Stimulated activated CD8-positive, alpha-beta memory T cell treated with anti-CD3 and anti-CD28 coated beads, Interleukin-12 subunit alpha, Interleukin-12 subunit beta, amount 100 ng/mL, for 1 hour (primary cell): Measurements from ENCODE around the gene ZNF790.
A peak's percentile ranks its signal among the peaks of the same experiment; 100 is the strongest.

ENCODE experiments used
- DNase-seq: peaks from one replicate; pipeline ENCODE4 v3.0.0-alpha.2; 2020; ENCODE audit warnings: low read depth

Gene ZNF790

DNA sequence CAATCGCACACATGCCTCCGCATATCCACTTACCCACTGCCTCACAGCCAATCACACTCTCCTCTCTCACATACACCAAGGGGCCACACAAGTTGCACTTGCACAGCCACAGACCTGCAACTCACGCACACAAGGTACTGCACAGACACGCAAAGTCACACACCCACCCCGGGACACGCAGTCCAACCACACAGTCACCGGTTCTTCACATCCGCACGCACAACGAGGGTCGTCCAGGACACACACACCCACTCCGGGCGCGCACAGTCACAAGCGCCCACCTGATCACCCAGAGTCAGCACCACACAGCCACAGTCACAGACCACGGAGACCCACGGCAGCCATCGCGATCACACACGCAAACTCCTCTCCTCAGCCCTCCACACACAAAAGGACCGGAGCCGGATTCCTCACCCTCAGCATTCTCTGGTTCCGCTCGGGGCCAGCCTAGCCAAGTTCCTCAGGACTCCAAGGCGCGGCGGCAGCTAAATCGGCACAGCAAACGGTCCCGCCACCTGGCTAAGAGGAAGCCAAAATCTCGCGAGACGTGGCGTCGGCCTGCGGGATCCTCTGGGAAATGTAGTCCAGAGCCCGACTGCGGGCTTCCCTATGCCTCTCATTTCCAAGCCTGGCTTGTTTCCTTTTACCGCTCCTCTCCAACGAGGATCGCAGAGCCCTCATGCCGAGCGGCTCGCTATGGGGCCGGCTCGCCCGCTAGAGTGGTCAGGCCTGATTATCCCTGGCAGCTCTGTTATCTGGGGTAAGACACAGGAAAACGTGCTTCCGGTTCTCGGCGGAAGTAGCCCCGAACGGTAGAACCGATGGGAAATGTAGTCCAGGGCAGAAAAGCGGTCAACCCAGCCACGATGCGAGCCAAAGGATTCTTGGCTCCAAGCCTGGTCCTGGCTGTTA, 65.6 kb downstream of the ZNF790 start, which contains the start of gene ZNF850:
Gene ZNF850, minus strand, starts transcription at position 497 of the 912 bp plus-strand sequence. CDS start 10,201 bp downstream, outside the sequence.
- DNase-seq: peak; percentile 92

DNA sequence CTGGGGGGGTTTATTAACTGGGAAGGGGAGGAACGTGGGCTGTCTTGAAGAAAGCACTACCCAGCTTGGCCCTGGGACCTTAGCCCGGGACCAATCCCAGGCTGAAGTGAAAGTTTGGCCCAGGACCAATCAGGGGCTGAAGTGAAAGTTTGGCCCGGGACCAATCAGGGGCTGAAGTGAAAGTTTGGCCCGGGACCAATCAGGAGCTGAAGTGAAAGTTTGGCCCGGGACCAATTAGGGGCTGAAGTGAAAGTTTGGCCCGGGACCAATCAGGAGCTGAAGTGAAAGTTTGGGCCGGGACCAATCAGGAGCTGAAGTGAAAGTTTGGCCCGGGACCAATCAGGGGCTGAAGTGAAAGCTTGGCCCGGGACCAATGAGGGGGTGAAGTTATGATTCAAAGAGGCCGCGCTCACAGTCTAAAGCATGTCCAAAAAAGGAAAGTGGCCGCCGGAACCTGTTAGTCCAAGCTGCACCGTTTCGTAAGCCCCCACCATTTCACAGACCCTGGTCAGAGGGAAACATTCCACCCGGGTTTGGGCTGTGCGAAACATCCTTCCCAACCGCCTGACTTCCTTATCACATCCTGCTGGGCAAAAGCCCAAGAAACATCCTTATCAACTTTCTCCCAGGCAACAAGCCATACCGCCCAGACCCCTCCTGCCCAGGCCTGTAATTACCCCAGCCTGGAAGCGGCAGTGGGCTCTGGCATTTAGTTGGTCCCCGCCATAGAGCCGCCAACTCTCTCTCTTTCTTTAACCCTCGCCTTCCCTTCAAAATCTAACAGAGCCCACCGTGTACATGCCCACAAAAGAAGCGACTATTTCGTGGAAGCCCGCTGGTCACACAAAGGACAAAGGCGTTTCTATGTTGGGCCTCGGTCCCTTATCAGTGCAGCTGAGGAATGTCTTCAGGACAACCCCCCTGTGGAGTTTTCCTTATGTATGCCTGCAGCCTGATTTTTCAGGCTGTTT, 66.6 kb downstream of the ZNF790 start:
- DNase-seq: no peak
